ENCODE data around the gene PNPLA1.

PNPLA1 gene

GRCh38 chr6:36246506-36247268 lies 23.2 kb upstream of the PNPLA1 start:
- Histone ChIP-seq H3K27ac (ENCODE audit: low read length) (no peak overlapping the region), H3K4me1 (ENCODE audit: low read length) (peaks cover 21% of the 10 kb centered on the region), H3K27me3 (ENCODE audit: low read depth, low read length) (peaks cover 30% of the 10 kb centered on the region)

GRCh38 chr6:36247693-36248092 lies 22.2 kb upstream of the PNPLA1 start:
- H3K9me3 ChIP-seq (ENCODE audit: insufficient read depth, low read length), result no peaks in the 10 kb centered on the region
- TF ChIP-seq CTCF (IDR thresholded peaks at IDR 0.05; ENCODE audit: low read depth, low read length) (no peak), EZH2phosphoT487 (IDR thresholded peaks at IDR 0.05; ENCODE audit: low read depth) (no peak)

More at GRCh38 chr6:36246506-36247268, 23.2 kb upstream of the PNPLA1 start:
- Histone ChIP-seq H3K36me3 (replicated peaks; ENCODE audit: low read depth, low read length) (no peaks in the 10 kb centered on the region), H2AFZ (ENCODE audit: low read depth, low read length) (no peak overlapping the region), H3K4me2 (ENCODE audit: low read length) (no peak overlapping the region), H3K4me3 (ENCODE audit: low read length) (no peak overlapping the region), H4K20me1 (ENCODE audit: insufficient read depth, low read length) (no peaks in the 10 kb centered on the region), H3K9me3 (ENCODE audit: insufficient read depth, low read length) (no peaks in the 10 kb centered on the region), H3K79me2 (ENCODE audit: low read length) (no peaks in the 10 kb centered on the region), H3K9ac (ENCODE audit: low read length) (no peak overlapping the region)
- TF ChIP-seq CTCF (IDR thresholded peaks at IDR 0.05; ENCODE audit: low read depth, low read length) (no peak), EZH2phosphoT487 (IDR thresholded peaks at IDR 0.05; ENCODE audit: low read depth) (no peak)

GRCh38 chr6:36248980-36249379 lies 20.9 kb upstream of the PNPLA1 start:
- no peak overlapping the region for H3K9ac ChIP-seq (ENCODE audit: low read length)
- H3K79me2 ChIP-seq (ENCODE audit: low read length), result no peaks in the 10 kb centered on the region
- H3K4me2 ChIP-seq (ENCODE audit: low read length), result no peak overlapping the region
- no peaks in the 10 kb centered on the region for H4K20me1 ChIP-seq (ENCODE audit: insufficient read depth, low read length)
- H3K27me3 ChIP-seq (ENCODE audit: low read depth, low read length), result peaks cover 16% of the 10 kb centered on the region
- no peak overlapping the region for H3K4me3 ChIP-seq (ENCODE audit: low read length)
- no peaks in the 10 kb centered on the region for H3K36me3 ChIP-seq (replicated peaks; ENCODE audit: low read depth, low read length)
- no peak for TF ChIP-seq EZH2phosphoT487 (IDR thresholded peaks at IDR 0.05; ENCODE audit: low read depth)
- no peaks in the 10 kb centered on the region for H3K9me3 ChIP-seq (ENCODE audit: insufficient read depth, low read length)
- no peak overlapping the region for H3K27ac ChIP-seq (ENCODE audit: low read length)
- H2AFZ ChIP-seq (ENCODE audit: low read depth, low read length), result no peak overlapping the region
- H3K4me1 ChIP-seq (ENCODE audit: low read length), result peaks cover 15% of the 10 kb centered on the region

More at GRCh38 chr6:36247693-36248092, 22.2 kb upstream of the PNPLA1 start:
- Histone ChIP-seq H4K20me1 (ENCODE audit: insufficient read depth, low read length) (no peaks in the 10 kb centered on the region), H3K27ac (ENCODE audit: low read length) (no peak overlapping the region), H3K4me2 (ENCODE audit: low read length) (no peak overlapping the region), H3K36me3 (replicated peaks; ENCODE audit: low read depth, low read length) (no peaks in the 10 kb centered on the region), H3K4me3 (ENCODE audit: low read length) (no peak overlapping the region), H3K27me3 (ENCODE audit: low read depth, low read length) (peaks cover 25% of the 10 kb centered on the region), H3K4me1 (ENCODE audit: low read length) (peaks cover 15% of the 10 kb centered on the region), H3K9ac (ENCODE audit: low read length) (no peak overlapping the region), H2AFZ (ENCODE audit: low read depth, low read length) (no peak overlapping the region), H3K79me2 (ENCODE audit: low read length) (no peaks in the 10 kb centered on the region)

- Histone ChIP-seq H3K36me3 (replicated peaks; ENCODE audit: low read depth, low read length) (no peaks in the 10 kb centered on the region), H3K9ac (ENCODE audit: low read length) (no peak overlapping the region), H2AFZ (ENCODE audit: low read depth, low read length) (no peak overlapping the region), H3K79me2 (ENCODE audit: low read length) (no peaks in the 10 kb centered on the region), H3K9me3 (ENCODE audit: insufficient read depth, low read length) (no peaks in the 10 kb centered on the region), H3K27ac (ENCODE audit: low read length) (no peak overlapping the region), H3K4me3 (ENCODE audit: low read length) (no peak overlapping the region), H3K4me1 (ENCODE audit: low read length) (peaks cover 15% of the 10 kb centered on the region), H3K4me2 (ENCODE audit: low read length) (no peak overlapping the region), H4K20me1 (ENCODE audit: insufficient read depth, low read length) (no peaks in the 10 kb centered on the region), H3K27me3 (ENCODE audit: low read depth, low read length) (peaks cover 11% of the 10 kb centered on the region)
- TF ChIP-seq CTCF (IDR thresholded peaks at IDR 0.05; ENCODE audit: low read depth, low read length), result no peak
- no peak for TF ChIP-seq EZH2phosphoT487 (IDR thresholded peaks at IDR 0.05; ENCODE audit: low read depth)
Measured at GRCh38 chr6:36249536-36249935, 20.3 kb upstream of the PNPLA1 start.

All from OCI-LY3 (cell line).